Retina (tissue), 1 donor: ENCODE data around the gene LMNA.
"Not testable (repeated sequence)": the region's sequence is repeated elsewhere in the genome, so short reads cannot be mapped to it uniquely, and the experiment has no call there.

Source experiments
- DNase-seq: peaks from one replicate; pipeline ENCODE4 v3.0.0-alpha.2; 2016

The LMNA gene

DNA sequence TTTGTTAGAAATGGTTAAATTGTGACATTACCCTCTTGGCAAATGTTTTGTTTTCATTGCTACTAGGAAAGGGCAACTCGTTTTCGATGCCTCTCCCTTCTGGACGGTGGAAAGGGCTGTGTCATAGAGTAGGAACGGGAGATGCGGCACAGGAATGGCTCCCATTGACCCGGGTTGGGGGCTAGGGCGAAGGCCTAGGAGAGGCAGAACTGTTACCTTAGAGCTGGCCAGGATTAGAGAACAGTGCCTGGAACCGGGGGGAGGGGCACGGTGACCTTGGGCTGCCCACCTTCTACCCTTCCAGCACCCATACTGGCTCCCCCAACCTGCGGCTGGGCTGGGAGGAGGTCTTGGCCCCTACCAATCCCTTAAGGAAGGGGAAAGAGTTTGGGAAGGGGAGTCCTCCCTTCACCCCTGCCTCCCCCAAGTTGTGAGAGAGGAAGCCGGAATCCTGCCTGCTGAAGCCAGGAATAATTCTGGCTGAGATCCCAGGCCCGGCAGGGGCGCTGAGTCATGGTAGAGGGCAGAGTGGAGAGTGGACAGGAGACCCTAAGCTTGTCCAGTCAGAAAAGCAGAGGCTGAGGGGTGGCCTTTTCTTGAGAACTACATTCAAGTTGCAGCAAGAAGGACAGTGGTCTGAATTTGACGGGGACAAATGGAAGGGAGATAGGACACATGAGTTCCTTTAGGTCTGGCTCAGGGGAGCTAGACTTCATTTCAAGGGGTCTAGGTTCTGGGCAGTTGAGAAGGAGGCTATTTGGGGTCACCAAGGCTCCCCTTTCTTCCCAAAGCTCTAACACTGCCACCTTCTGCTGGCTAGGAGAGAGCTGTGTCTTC, 8.2 kb downstream of the LMNA start:
- no peak for DNase-seq

GRCh38 chr1:156123356-156124196, 9.1 kb downstream of the LMNA start:
- peak; percentile 77 for DNase-seq

DNA sequence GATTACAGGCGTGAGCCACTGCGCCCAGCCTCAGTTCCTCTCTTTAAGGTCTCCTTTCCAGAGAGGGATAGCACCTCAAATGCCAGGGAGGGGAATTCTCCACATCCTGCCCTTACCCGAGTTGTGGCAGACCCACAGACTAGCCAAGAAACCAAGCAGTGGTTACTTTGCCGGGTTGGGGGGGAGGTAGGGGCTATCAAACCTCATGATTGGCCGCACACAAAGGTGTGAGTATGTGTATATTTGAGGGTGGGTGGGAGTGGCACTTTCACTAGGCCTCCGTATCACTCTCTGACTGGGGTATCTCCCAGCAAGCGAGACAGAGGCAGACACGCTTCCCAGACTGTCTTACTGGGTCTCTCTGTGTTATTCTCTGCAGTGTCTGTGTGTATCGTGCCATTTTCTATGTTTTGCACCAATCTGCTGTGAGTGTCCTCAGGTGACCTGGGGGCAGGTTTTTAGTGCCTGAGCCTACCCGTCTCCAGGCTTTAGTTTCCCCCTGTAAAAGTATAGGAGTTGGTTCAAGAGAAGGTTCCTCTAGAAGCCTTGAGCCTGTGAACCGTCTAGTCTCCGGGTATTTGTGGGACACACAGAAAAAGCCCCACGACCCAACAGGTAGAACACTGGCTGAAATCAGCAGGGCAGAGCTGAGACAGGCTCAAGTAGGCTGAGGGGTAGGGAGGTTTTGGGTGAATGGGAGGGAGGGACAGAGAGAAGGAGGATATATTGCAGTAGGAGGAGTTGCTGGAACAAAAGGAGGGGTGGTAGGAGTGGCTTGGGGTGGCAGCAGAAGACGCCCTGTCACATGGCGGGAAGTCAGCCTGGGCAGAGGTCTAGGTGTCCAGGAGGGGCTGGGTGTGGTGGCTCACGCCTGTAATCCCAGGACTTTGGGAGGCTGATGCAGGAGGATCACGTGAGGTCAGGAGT, 10.3 kb downstream of the LMNA start:
- DNase-seq = no peak

DNA sequence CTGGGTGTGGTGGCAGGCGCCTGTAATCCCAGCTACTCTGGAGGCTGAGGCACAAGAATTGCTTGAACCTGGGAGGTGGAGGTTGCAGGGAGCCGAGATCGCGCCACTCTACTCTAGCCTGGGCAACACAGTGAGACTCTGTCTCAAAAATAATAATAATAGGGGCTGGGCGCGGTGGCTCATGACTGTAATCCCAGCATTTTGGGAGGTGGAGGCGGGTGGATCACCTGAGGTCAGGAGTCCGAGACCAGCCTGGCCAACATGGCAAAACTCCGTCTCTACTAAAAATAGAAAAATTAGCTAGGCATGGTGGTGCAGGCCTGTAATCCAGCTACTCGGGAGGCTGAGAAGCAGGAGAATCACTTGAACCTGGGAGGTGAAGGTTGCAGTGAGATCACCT, 11.0 kb downstream of the LMNA start:
- not testable (repeated sequence) for DNase-seq

DNA sequence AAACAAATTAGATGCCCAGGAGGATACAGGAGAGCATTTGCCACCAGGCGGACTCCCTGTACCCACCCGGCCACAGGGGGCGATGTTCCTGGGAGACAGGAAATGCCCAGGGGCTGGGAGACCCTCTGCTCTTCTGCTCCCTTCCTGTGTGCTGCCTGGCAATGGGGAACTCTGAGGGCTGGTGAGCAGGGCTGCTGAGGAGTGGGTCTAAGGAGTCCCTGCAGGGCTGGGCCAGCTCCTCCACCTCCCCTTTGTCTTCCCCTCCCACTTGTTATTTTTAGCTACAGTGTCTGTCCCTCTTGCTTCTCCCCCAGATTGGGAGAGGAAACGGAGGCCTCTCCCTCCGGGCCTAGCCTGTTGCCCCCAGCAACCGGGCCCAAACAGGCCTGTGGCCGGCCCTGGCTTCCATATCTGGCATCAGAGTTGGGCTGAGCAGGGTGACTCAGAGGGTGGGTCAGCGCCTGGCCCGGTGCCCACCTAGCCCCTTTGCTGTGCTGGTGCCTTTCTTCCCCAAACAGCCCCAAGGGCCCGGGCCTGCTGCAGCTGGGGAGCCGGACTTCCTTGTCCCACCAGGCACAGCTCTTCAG, 11.6 kb downstream of the LMNA start:
- DNase-seq = no peak

DNA sequence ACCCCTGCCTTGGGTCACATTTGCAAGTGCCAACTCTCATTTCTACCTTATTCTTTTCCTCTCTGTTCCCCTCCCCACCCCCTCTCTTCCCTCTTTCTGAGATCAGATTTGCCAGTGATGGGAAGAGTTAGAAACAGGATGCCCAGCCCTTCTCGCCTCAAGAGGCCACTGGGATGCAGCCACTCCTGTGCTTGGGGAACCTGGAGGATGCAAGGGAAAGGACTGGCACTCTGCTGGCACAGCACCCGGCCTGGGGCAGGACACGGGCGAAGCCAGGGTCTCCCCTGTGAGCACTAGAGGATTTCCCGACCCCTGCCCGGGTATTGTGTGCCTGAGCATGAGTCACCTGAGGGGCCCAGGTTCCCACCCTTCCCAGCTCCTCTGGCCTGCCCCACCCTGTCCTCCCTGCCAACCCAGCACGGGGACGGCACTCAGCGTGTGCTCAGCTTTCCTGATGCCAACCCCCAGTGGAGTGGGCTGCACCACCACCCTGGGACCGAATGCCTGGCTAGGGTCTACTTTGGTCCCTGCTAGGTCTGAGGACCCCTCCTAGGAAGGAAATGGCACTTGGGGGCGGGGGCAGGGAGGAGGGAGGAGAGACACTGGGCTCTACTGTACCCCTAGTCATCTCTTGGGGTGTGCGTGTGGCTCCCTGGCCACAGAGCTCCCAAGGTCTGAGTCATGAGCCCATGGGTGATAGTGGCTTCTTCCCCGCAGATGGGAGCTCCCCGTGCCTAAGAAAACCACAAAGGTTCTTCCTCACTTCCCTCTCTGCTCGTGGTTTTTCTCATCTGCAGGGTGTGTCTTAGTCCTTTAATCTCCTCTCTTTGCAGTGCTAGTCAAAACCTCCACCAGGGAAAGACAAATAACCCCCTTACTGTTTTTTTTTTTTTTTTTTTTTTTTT, 12.4 kb downstream of the LMNA start:
- no peak for DNase-seq

DNA sequence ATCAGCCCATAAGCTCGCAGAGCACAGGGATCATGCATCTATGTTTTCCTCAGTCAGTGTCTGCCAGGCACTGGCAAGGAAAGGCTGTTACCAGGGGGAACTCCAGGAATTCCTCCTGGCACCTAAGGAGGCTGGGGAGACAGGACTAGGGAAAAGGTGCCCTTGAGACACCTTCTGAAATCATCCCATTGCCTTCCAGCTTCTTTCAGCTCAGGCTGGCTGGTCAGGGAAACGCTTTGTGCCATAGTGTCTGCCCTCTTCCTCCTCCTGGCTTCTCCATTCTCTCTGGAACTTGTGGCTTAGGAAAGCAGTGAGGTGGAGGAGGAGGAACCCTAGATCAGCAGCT, 13.8 kb downstream of the LMNA start:
- no peak for DNase-seq

GRCh38 chr1:156128654-156129597, 14.4 kb downstream of the LMNA start:
- DNase-seq = no peak

DNA sequence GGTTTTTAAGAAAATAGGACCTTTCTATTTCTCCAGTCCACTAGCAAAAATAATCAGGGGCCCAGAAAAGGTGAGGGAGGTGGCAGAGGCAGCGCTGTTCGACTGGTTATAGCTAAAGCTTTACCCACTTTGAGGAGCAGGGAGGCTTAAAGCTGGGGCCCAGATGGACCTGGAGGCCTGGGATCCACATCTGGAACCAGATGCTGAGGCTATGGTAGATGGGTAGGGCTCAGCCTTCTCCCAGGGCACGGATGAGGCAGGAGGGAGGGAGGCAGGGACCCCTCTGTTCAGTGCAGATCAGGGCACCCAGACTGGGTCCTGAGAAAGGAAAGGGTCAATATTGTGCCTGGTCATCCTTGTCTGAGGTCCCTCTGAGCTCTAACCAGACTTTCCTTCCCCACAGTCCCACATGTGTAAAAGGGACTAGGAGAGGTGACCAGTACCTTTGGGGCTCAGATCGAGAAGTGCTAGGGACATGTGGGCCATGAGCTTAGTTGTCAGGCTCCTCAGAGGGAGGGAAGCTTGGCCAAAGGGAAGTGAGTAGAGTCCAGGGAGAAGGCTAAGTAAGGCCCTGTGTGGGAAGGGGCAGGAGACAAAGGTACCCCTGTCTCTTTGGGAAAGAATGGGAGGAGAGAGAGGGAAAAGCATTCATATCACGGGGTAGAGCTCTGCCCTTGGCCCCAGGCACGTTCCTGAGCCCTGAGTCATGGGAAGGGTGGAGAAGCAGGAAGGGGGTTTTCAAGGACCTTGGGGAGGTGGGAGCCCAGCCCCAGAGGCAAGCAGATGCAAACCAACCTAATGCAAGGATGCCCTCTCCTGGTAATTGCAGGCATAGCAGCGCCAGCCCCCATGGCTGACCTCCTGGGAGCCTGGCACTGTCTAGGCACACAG, 15.4 kb downstream of the LMNA start:
- DNase-seq = peak; percentile 82

DNA sequence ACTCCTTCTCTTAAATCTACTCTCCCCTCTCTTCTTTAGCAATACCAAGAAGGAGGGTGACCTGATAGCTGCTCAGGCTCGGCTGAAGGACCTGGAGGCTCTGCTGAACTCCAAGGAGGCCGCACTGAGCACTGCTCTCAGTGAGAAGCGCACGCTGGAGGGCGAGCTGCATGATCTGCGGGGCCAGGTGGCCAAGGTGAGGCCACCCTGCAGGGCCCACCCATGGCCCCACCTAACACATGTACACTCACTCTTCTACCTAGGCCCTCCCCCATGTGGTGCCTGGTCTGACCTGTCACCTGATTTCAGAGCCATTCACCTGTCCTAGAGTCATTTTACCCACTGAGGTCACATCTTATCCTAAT, 16.0 kb downstream of the LMNA start:
- DNase-seq = no peak

DNA sequence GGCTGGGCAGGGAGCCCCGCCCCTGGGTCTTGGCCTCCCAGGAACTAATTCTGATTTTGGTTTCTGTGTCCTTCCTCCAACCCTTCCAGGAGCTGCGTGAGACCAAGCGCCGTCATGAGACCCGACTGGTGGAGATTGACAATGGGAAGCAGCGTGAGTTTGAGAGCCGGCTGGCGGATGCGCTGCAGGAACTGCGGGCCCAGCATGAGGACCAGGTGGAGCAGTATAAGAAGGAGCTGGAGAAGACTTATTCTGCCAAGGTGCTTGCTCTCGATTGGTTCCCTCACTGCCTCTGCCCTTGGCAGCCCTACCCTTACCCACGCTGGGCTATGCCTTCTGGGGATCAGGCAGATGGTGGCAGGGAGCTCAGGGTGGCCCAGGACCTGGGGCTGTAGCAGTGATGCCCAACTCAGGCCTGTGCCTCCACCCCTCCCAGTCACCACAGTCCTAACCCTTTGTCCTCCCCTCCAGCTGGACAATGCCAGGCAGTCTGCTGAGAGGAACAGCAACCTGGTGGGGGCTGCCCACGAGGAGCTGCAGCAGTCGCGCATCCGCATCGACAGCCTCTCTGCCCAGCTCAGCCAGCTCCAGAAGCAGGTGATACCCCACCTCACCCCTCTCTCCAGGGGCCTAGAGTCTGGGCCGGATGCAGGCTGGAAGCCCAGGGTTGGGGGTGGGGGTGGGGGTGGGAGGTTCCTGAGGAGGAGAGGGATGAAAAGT, 20.4 kb downstream of the LMNA start:
- no peak for DNase-seq

DNA sequence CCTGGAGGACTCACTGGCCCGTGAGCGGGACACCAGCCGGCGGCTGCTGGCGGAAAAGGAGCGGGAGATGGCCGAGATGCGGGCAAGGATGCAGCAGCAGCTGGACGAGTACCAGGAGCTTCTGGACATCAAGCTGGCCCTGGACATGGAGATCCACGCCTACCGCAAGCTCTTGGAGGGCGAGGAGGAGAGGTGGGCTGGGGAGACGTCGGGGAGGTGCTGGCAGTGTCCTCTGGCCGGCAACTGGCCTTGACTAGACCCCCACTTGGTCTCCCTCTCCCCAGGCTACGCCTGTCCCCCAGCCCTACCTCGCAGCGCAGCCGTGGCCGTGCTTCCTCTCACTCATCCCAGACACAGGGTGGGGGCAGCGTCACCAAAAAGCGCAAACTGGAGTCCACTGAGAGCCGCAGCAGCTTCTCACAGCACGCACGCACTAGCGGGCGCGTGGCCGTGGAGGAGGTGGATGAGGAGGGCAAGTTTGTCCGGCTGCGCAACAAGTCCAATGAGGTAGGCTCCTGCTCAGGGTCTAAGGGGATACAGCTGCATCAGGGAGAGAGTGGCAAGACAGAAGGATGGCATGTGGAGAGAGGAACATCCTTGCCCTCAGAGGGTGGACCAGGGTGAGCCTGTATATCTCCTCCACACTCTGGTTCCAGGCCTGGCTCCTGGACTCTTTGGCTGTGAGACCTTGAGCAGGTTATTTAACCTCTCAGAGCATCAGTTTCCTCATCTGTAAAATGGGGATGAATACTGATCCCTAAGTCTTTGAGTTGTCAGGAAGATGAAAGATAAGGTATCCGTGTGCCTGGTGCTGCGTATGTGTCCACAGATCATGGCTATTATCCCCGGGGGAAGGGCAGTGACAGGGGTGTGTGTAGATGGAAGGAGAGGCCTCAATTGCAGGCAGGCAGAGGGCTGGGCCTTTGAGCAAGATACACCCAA, 21.7 kb downstream of the LMNA start:
- DNase-seq = no peak

GRCh38 chr1:156136970-156137483, 22.5 kb downstream of the LMNA start:
- DNase-seq = no peak

- no peak for DNase-seq
These were observed 24.0 kb downstream of the LMNA start for GRCh38 chr1:156138458-156138867.

DNA sequence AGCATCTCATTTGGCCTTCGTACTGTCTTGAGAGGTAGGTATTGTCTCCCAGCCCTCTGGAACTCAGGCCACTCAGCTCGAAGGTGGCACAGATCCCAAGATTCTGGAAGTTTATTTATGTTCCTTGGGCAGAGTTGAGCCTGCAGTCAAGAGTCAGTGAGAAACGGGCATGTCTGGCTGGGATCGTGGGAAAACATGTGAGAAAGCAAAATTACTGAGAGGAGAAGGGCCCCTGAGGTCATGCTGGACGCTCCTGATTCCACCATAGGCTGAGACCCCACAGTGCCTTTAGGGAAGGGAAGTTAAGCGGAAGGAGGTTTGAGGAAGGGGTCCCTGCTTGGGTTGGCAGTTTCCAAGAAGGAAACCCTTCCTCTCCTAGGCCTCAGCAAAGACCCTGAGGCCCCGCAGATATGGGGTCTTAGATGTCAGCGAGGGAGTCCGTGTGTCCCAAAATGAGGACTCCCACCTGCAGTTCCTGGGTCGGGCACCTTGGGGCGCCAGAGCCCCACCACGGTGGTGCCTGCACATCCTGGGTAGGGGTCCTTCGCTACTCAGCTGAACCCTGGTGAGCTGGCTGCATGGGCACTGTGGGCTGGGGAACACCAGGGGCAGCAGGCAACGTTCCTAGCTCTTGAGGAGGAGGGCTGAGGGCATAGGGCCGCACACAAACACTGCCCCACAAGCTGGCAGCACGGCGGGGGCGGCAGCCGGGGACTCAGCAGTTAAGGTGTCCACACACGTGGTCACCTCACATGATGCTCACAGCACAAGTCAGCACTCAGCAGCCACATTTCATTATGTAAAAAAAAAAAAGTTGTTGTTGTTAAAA, 26.6 kb downstream of the LMNA start:
- DNase-seq = peak; percentile 80

GRCh38 chr1:156143765-156144489, 29.4 kb downstream of the LMNA start:
- DNase-seq = no peak
